GM13976 (cell line): ENCODE data around the gene SMAD5.
A peak's percentile ranks its signal among the peaks of the same experiment; 100 is the strongest.

Experiments used
- DNase-seq: peaks from one replicate; pipeline ENCODE4 v3.0.0; 2012; ENCODE audit warnings: low spot score
- CTCF ChIP-seq: IDR thresholded peaks from 2 replicates; pipeline ENCODE4 v1.5.1; 2012; ENCODE audit warnings: borderline replicate concordance, mild to moderate bottlenecking; ENCODE audit not compliant: insufficient read depth; ENCODE audit errors: extremely low read depth, missing control alignments, control extremely low read depth
- in situ Hi-C: fragments of 300-500 bp; cut with MboI; formaldehyde crosslinking; loops from one replicate; pipeline ENCODE4 v1.12.0; 2022; ENCODE audit warnings: low sequenced_read_pairs, mixed read lengths, inconsistent platforms; ENCODE audit not compliant: unreplicated experiment

Gene SMAD5

DNA sequence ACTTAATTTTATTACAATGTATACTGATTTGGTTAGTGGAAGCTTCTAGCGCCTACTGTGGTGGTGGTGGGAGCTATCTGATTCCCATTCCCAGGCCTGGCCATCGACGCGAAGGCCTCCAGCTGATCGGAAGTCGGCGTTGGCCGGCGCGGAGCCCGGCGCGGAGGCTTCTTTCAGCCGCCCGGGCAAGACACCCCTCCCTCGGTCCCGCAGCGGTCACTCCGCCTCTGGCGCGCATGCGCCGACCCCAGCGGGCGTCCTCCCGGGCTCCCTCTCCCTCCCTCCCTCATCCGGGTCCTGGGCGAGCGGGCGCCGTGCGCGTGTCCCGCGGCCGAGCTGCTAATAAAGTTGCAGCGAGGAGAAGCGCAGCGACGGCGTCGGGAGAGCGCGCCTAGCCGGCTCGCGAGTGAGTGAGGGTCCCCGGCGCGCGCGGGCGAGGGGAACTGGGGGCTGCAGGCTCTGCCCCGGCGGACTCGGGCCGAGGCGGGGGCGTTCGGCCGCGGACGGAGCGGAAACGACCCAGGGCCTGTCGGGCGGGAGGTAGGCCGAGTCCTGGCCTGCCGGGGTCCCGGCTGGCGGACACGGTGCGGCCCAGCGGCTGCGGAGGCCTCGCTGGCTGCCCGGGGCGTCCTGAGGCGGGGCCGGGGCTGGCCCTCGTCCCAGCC, at the start of gene SMAD5:
TSS of gene SMAD5 (plus strand) at position 289 of the 665 bp plus-strand sequence. CDS start 20,916 bp downstream, outside the sequence.
- peak; percentile 99 for DNase-seq
- no peak for TF ChIP-seq CTCF
- in situ Hi-C loops = no loop called here

GRCh38 chr5:136084698-136085097, 47.9 kb upstream of the SMAD5 start:
- in situ Hi-C loops = no loop called here
- TF ChIP-seq CTCF = no peak

GRCh38 chr5:136086783-136087566, 45.7 kb upstream of the SMAD5 start:
- in situ Hi-C loops = no loop called here
- DNase-seq = no peak
- TF ChIP-seq CTCF = no peak

More at GRCh38 chr5:136084698-136085097, 47.9 kb upstream of the SMAD5 start:
- no peak for DNase-seq

DNA sequence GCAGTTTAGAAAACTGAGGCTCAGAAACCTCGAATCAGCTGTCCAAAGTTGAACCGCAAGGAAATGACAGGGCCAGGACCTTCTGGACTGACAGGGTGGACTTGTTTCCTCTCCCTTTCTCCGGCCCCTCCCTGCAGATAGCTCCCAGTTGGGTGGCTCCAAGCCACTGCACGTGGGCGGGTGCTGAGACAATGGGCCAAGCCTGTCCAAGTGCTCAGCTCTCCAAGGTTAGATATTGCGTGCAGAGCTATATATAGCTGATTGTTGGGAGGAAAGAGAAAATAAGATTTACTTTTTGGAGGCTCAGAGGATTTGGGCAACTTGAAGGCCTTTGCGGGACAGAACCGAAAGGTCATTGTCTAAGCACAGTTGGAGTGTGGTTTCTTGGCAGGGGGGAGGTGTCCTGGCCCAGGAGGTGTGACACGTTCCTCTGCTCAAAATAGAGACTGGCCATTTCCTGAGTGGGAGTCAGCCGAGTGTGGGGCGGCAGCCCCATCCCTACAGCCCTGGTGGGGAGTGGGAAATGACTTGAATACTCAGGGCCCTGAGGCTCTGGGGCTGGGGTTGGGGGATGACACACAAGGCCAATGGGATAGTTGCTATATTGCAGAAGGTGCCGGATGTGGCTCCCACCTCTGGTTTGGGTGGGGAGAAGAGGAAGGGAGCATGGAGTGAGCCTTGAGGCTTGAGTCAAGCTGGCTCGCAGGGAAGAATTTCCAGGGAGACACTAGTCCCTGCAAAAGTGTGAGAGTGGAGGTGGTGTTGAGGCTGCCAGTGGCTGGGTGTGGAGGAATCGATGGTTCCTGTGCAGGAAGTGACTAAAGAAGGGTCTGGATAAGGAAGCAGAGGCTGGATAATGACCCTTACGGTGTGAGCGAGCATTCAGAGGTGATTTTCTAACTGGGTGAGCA, 44.4 kb upstream of the SMAD5 start:
- no peak for DNase-seq
- no peak for TF ChIP-seq CTCF
- in situ Hi-C loops = no loop called here

DNA sequence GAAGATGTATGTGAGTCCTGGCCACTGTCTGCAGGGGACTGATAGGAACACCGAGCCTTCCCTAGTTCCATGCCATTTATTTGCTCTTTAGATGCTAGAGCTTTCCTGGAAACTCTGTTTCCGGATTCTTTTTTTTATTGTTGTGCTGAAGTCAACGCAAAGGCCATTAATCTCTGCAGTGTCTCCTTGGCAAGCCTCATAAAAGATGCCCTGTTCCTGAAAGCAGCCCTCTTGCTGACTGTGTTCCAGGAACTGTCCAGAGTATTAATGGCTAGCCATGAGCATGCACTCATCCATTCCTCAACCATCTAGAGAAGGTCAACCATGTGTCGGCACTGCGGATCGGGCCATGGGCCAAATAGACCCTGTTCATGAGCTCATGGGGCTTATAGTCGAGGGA, 42.9 kb upstream of the SMAD5 start:
- in situ Hi-C loops = no loop called here
- no peak for DNase-seq
- TF ChIP-seq CTCF = no peak

GRCh38 chr5:136090319-136090718, 42.3 kb upstream of the SMAD5 start:
- in situ Hi-C loops = no loop called here
- no peak for DNase-seq
- no peak for TF ChIP-seq CTCF
